Sigmoid colon (tissue), 4 donors: Measurements from ENCODE around the gene ZNF48.

Experiments
- CTCF ChIP-seq, 4 experiments: fragments of 450-650 bp in 3 of 4; fragments of 200-600 bp in 1 of 4; IDR thresholded peaks; one replicate each; pipeline ENCODE4 v1.5.1; 2016 to 2019; ENCODE audit warnings: antibody characterized with exemption in 4 of 4, mild to moderate bottlenecking in 3 of 4, moderate library complexity in 2 of 4
- EP300 ChIP-seq, 4 donors: sonication (generic); formaldehyde crosslinking; IDR thresholded peaks; one replicate each; pipeline ENCODE4 v1.6.1; 2017; ENCODE audit warnings: antibody characterized with exemption in 4 of 4
- POLR2A ChIP-seq, 2 donors: fragments of 450-650 bp; IDR thresholded peaks; one replicate each; pipeline ENCODE4 v1.6.1; 2016; ENCODE audit warnings: antibody characterized with exemption in 2 of 2, mild to moderate bottlenecking in 2 of 2, moderate library complexity in 2 of 2
- POLR2AphosphoS5 ChIP-seq, 4 donors: sonication (generic); formaldehyde crosslinking; IDR thresholded peaks; one replicate each; pipeline ENCODE4 v1.6.1; 2017; ENCODE audit warnings: antibody characterized with exemption in 4 of 4

- TF ChIP-seq POLR2A (IDR thresholded peaks at IDR 0.05) (no peak), CTCF (IDR thresholded peaks at IDR 0.05) (no peak), POLR2AphosphoS5 (IDR thresholded peaks at IDR 0.05) (no peak), EP300 (IDR thresholded peaks at IDR 0.05) (no peak)
These were observed 11.7 kb upstream of the ZNF48 start for GRCh38 chr16:30383521-30383920.
